K562 treated with DMSO at 1 percent for 24 hours (cell line): ENCODE data around the gene TMEM132E. TPM values are rescaled to one million over a fixed set of nuclear protein-coding genes. Genes with fewer than 3 reads are reported as not detected.

Source experiments
- total RNA-seq: library from RNA; unstranded; fragments of 300-600 nt; gene quantifications from 2 replicates; pipeline ENCODE4 v1.2.3, GENCODE V29; 2022; ENCODE audit warnings: low read depth; ENCODE audit not compliant: insufficient read depth

Gene TMEM132E, protein sequence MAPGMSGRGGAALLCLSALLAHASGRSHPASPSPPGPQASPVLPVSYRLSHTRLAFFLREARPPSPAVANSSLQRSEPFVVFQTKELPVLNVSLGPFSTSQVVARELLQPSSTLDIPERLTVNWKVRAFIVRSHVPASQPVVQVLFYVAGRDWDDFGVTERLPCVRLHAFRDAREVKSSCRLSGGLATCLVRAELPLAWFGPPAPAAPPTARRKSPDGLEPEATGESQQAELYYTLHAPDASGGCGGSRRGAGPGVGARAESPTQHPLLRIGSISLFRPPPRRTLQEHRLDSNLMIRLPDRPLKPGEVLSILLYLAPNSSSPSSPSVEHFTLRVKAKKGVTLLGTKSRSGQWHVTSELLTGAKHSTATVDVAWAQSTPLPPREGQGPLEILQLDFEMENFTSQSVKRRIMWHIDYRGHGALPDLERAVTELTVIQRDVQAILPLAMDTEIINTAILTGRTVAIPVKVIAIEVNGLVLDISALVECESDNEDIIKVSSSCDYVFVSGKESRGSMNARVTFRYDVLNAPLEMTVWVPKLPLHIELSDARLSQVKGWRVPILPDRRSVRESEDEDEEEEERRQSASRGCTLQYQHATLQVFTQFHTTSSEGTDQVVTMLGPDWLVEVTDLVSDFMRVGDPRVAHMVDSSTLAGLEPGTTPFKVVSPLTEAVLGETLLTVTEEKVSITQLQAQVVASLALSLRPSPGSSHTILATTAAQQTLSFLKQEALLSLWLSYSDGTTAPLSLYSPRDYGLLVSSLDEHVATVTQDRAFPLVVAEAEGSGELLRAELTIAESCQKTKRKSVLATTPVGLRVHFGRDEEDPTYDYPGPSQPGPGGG (N-terminal part only)
- not detected in 2 replicates for total RNA-seq

DNA sequence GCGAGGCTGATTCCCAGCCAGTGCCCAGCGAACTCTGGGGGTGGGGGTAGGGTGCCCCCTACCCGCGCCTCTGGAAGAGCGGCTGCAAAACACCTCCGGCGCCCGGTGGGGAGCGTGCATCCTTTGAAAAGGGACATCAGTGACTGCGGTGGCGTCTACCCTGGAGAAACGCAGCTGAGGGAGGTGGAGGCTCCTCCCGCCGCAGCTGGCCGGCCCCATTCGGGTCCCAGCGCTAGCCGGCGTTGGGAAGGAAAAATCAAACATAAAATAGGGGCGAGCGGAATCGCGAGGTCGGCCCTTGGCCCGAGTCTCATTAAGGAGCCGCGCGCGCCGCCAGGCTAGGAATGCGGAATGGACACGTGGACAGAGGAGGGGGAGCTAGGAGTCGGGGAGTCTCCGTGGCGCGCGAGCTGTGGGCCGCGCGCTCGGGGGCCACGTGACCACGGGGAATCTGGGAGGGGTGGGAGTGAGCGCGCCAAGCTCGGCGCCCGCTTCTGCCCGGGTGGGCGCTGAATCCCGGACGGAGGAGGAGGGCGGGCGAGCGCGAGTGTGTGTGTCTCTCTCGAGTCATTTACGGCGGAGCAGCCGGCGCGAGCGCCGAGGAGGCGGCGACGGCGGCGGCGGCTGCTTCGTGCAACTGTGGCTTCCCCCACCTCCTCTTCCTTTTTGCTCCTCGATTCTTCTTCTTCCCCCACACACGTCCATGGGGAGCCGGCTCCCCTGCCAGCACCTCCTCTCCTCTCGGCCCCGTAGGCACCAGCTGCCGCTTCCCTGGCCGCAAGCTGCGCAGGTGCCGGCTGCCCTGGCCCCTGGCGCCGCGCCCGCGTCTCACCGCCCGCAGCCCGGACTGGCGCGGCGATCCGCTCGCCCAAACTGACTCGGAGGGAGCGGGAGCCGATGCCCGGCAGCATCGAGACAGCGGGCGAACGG lies at the start of gene TMEM132E:
Gene TMEM132E, plus strand, starts transcription at position 566 of the 930 bp plus-strand sequence. CDS start 1,495 bp downstream, outside the sequence.

Other genes with a start within 250 kb of the TMEM132E start
- not detected in 2 replicates for gene CCL13, start 223.1 kb upstream of the TMEM132E start, total RNA-seq
- not detected in 2 replicates for gene CCL1, start 216.3 kb upstream of the TMEM132E start, total RNA-seq